Mesenchymal stem cell (in vitro differentiated cells and primary cell): Measurements from ENCODE around the gene OTUB2.

Source experiments
- DNase-seq: peaks from one replicate; pipeline ENCODE4 v3.0.0-alpha.2; 2013
- H2AFZ ChIP-seq: one replicate; pipeline ENCODE4 v1.6.1; 2013; ENCODE audit warnings: low read depth, mild to moderate bottlenecking, control low read depth, inconsistent platforms, low read length, moderate library complexity
- H2AK5ac ChIP-seq: 2 replicates; pipeline ENCODE4 v1.6.1; 2013; ENCODE audit warnings: low read length, moderate library complexity, mild to moderate bottlenecking, inconsistent platforms; ENCODE audit not compliant: severe bottlenecking
- H2BK120ac ChIP-seq: one replicate; pipeline ENCODE4 v1.6.1; 2013; ENCODE audit warnings: low read depth, mild to moderate bottlenecking, inconsistent platforms, low read length, moderate library complexity
- H2BK12ac ChIP-seq, 2 experiments: one replicate each; pipeline ENCODE4 v1.6.1; 2013; ENCODE audit warnings: inconsistent platforms in 2 of 2, low read length in 2 of 2, mild to moderate bottlenecking in 2 of 2, moderate library complexity in 2 of 2, control low read depth in 1 of 2
- H2BK15ac ChIP-seq: one replicate; pipeline ENCODE4 v1.6.1; 2013; ENCODE audit warnings: mild to moderate bottlenecking, low read depth, inconsistent platforms; ENCODE audit not compliant: poor library complexity, severe bottlenecking
- H2BK5ac ChIP-seq: 2 replicates; pipeline ENCODE4 v1.6.1; 2013; ENCODE audit warnings: low read depth, mild to moderate bottlenecking, low read length, control low read depth, inconsistent platforms; ENCODE audit not compliant: poor library complexity, severe bottlenecking
- H3K14ac ChIP-seq, 2 experiments: one replicate each; pipeline ENCODE4 v1.6.1; 2013; ENCODE audit warnings: inconsistent platforms in 2 of 2, low read length in 2 of 2, control low read depth in 1 of 2, mild to moderate bottlenecking in 1 of 2, moderate library complexity in 1 of 2
- H3K18ac ChIP-seq, 2 experiments: one replicate each; pipeline ENCODE4 v1.6.1; 2013; ENCODE audit warnings: inconsistent platforms in 2 of 2, low read length in 2 of 2, control low read depth in 1 of 2, low read depth in 1 of 2, mild to moderate bottlenecking in 1 of 2
- H3K23ac ChIP-seq, 2 experiments: one replicate each; pipeline ENCODE4 v1.6.1; 2013; ENCODE audit warnings: inconsistent platforms in 2 of 2, low read length in 2 of 2, mild to moderate bottlenecking in 2 of 2, moderate library complexity in 2 of 2, control low read depth in 1 of 2
- H3K27ac ChIP-seq: 2 replicates; pipeline ENCODE4 v1.5.1; 2013; ENCODE audit warnings: mild to moderate bottlenecking, moderate library complexity, low read length, control low read depth, inconsistent platforms; ENCODE audit not compliant: poor library complexity, severe bottlenecking
- H3K27me3 ChIP-seq, 2 experiments: 2 replicates each; pipeline versions ENCODE4 v1.6.1 to v1.7.0; 2013; ENCODE audit warnings: low read length in 2 of 2, mild to moderate bottlenecking in 2 of 2, moderate library complexity in 2 of 2, control low read depth in 1 of 2, inconsistent platforms in 1 of 2; ENCODE audit not compliant: control insufficient read depth in 1 of 2, insufficient read depth in 1 of 2
- H3K36me3 ChIP-seq, 2 experiments: 2 replicates each; pipeline versions ENCODE4 v1.6.1 to v1.7.0; 2013; ENCODE audit warnings: low read length in 2 of 2, control low read depth in 1 of 2, inconsistent platforms in 1 of 2, low read depth in 1 of 2, mild to moderate bottlenecking in 1 of 2; ENCODE audit not compliant: insufficient read depth in 2 of 2, control insufficient read depth in 1 of 2
- H3K4ac ChIP-seq, 2 experiments: one replicate each; pipeline ENCODE4 v1.6.1; 2013; ENCODE audit warnings: inconsistent platforms in 2 of 2, low read length in 2 of 2, mild to moderate bottlenecking in 2 of 2, moderate library complexity in 2 of 2, control low read depth in 1 of 2, low read depth in 1 of 2
- H3K4me1 ChIP-seq: 2 replicates; pipeline ENCODE4 v1.6.1; 2013; ENCODE audit warnings: low read depth, low read length, control low read depth; ENCODE audit not compliant: control insufficient read depth, insufficient read depth
- H3K4me2 ChIP-seq: 2 replicates; pipeline ENCODE4 v1.6.1; 2013; ENCODE audit warnings: low read length, mild to moderate bottlenecking, inconsistent platforms; ENCODE audit not compliant: poor library complexity, severe bottlenecking
- H3K4me3 ChIP-seq, 2 experiments: 2 replicates each; pipeline versions ENCODE4 v1.5.1 to v1.7.0; 2013; ENCODE audit warnings: low read length in 2 of 2, mild to moderate bottlenecking in 2 of 2, control low read depth in 1 of 2, low read depth in 1 of 2; ENCODE audit not compliant: insufficient read depth in 1 of 2
- H3K79me1 ChIP-seq: replicated peaks from 2 replicates; pipeline ENCODE4 v1.6.1; 2013; ENCODE audit warnings: mild to moderate bottlenecking, control low read depth, low read length, inconsistent platforms; ENCODE audit not compliant: poor library complexity, severe bottlenecking
- H3K9ac ChIP-seq: 2 replicates; pipeline ENCODE4 v1.7.0; 2013; ENCODE audit warnings: mild to moderate bottlenecking, low read length, moderate library complexity
- H3K9me3 ChIP-seq: 2 replicates; pipeline ENCODE4 v1.7.0; 2013; ENCODE audit warnings: mild to moderate bottlenecking, low read length; ENCODE audit not compliant: control insufficient read depth
- H4K8ac ChIP-seq: one replicate; pipeline ENCODE4 v1.6.1; 2013; ENCODE audit warnings: inconsistent platforms, mild to moderate bottlenecking, low read length, moderate library complexity
- H4K91ac ChIP-seq: one replicate; pipeline ENCODE4 v1.6.1; 2013; ENCODE audit warnings: mild to moderate bottlenecking, low read length, inconsistent platforms
- WGBS: methylation state at CpG from one replicate; pipeline ENCODE4 v1.1.7; 2013; ENCODE audit warnings: mixed read lengths; 5-methylcytosine and 5-hydroxymethylcytosine counted together

The OTUB2 gene

GRCh38 chr14:93977790-93978581, 48.2 kb upstream of the OTUB2 start:
- Histone ChIP-seq H4K91ac (no peak overlapping the region), H3K9ac (no peak overlapping the region), H3K23ac (no peak overlapping the region), H2BK12ac (no peak overlapping the region), H2BK15ac (no peak overlapping the region), H3K27me3 (peaks cover 0 to 8% of the 10 kb centered on the region in 2 experiments), H3K27ac (no peak overlapping the region), H2BK120ac (no peak overlapping the region), H3K14ac (peak overlapping the region in 1 of 2 experiments; percentile 39), H3K79me1 (no peaks in the 10 kb centered on the region), H4K8ac (no peak overlapping the region), H3K4me3 (no peak overlapping the region), H2BK5ac (no peak overlapping the region), H3K36me3 (peaks cover 0 to 2% of the 10 kb centered on the region in 2 experiments), H2AK5ac (peak overlapping the region; percentile 63), H3K9me3 (no peaks in the 10 kb centered on the region), H3K4me1 (peaks cover 16% of the 10 kb centered on the region), H3K4me2 (no peak overlapping the region), H2AFZ (no peak overlapping the region), H3K18ac (no peak overlapping the region), H3K4ac (no peak overlapping the region)
- DNase-seq: no peak
- WGBS: 94% methylated on average over 9 of the region's 11 CpGs

DNA sequence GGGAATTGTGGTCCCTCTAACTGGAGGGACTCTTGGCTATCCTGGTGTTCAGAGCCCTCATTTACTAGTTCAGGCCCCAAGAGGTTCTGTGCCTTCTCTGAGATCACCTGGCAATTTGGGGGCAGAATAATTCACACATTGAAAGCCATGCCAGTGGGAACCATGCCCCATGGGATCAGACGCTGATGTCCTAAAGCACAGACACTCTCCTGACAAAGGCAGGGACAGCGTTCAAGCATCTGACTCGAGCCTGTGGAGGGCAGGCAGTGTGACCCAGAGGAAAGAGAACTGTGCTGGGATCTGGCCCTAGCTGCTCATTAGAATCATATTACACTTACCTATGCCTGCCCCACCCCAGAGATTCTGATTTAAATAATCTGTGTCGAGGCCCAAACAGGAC, 47.4 kb upstream of the OTUB2 start:
- Histone ChIP-seq H3K27ac (peak overlapping the region; percentile 15), H3K36me3 (peaks cover 0 to 2% of the 10 kb centered on the region in 2 experiments)
- 68% methylated on average over 4 of the region's 4 CpGs for WGBS

GRCh38 chr14:93980456-93981201, 45.5 kb upstream of the OTUB2 start:
- Histone ChIP-seq H3K36me3 (no peaks in the 10 kb centered on the region), H3K4ac (no peak overlapping the region)

More for the DNA sequence above, 47.4 kb upstream of the OTUB2 start:
- no peak overlapping the region for H3K14ac ChIP-seq
- H4K91ac ChIP-seq: no peak overlapping the region
- H3K4me2 ChIP-seq: no peak overlapping the region
- H3K23ac ChIP-seq: no peak overlapping the region
- no peak overlapping the region for H2BK120ac ChIP-seq
- H2AFZ ChIP-seq: no peak overlapping the region
- H2AK5ac ChIP-seq: peak overlapping the region; percentile 77
- no peaks in the 10 kb centered on the region for H3K79me1 ChIP-seq
- no peak overlapping the region for H3K4ac ChIP-seq
- H3K27me3 ChIP-seq: peaks cover 0 to 5% of the 10 kb centered on the region in 2 experiments
- no peak overlapping the region for H2BK5ac ChIP-seq
- H3K9ac ChIP-seq: no peak overlapping the region
- DNase-seq: no peak
- H3K18ac ChIP-seq: no peak overlapping the region
- no peak overlapping the region for H2BK15ac ChIP-seq
- no peaks in the 10 kb centered on the region for H3K9me3 ChIP-seq
- peaks cover 16% of the 10 kb centered on the region for H3K4me1 ChIP-seq
- H3K4me3 ChIP-seq: no peak overlapping the region
- no peak overlapping the region for H4K8ac ChIP-seq
- no peak overlapping the region for H2BK12ac ChIP-seq

More at GRCh38 chr14:93980456-93981201, 45.5 kb upstream of the OTUB2 start:
- Histone ChIP-seq H3K4me2 (no peak overlapping the region), H3K9ac (no peak overlapping the region), H2AK5ac (no peak overlapping the region), H3K23ac (no peak overlapping the region), H3K14ac (no peak overlapping the region), H3K18ac (no peak overlapping the region), H2BK120ac (no peak overlapping the region), H2BK12ac (no peak overlapping the region), H3K79me1 (no peaks in the 10 kb centered on the region), H3K9me3 (no peaks in the 10 kb centered on the region), H2AFZ (no peak overlapping the region), H4K91ac (no peak overlapping the region), H2BK5ac (no peak overlapping the region), H4K8ac (no peak overlapping the region), H3K4me1 (peaks cover 23% of the 10 kb centered on the region), H3K27ac (no peak overlapping the region), H3K27me3 (peaks cover 0 to 5% of the 10 kb centered on the region in 2 experiments), H2BK15ac (no peak overlapping the region), H3K4me3 (no peak overlapping the region)
- 78% methylated on average over 11 of the region's 11 CpGs for WGBS
- no peak for DNase-seq
